ENCODE results near the gene GSTO2. TPM values are rescaled to one million over a fixed set of nuclear protein-coding genes. Genes with fewer than 3 reads are reported as not detected.

Gene GSTO2
- total and polyA plus RNA-seq, 2 of the 13 experiments (the other 11 are each of a cell fraction or from before 2014, with no cell fraction given): 2.1 to 7.9 TPM

GRCh38 chr10:104253106-104253505 is 15.9 kb upstream of the GSTO2 start (continued):
- TF ChIP-seq WIZ (CRISPR knock-in tag; IDR thresholded peaks at IDR 0.05) (no peak), HNRNPH1 (optimal IDR thresholded peaks at IDR 0.05; ENCODE audit: low read depth, low read length) (no peak), NPAS2 (CRISPR knock-in tag; IDR thresholded peaks at IDR 0.05; ENCODE audit: borderline replicate concordance) (no peak), HOXA7 (CRISPR knock-in tag; IDR thresholded peaks at IDR 0.05) (no peak), PAXIP1 (CRISPR knock-in tag; conservative IDR thresholded peaks at IDR 0.05) (peak; percentile 96), HOXA5 (CRISPR knock-in tag; IDR thresholded peaks at IDR 0.05) (no peak), TCF7L2 (IDR thresholded peaks at IDR 0.05; ENCODE audit: low read depth, low read length) (no peak), HCFC1 (IDR thresholded peaks at IDR 0.05; ENCODE audit: low read depth, low read length) (no peak), SMAD9 (CRISPR knock-in tag; IDR thresholded peaks at IDR 0.05) (no peak), ZSCAN30 (CRISPR knock-in tag; IDR thresholded peaks at IDR 0.05) (no peak)
- TF ChIP-seq, protein P1, sequence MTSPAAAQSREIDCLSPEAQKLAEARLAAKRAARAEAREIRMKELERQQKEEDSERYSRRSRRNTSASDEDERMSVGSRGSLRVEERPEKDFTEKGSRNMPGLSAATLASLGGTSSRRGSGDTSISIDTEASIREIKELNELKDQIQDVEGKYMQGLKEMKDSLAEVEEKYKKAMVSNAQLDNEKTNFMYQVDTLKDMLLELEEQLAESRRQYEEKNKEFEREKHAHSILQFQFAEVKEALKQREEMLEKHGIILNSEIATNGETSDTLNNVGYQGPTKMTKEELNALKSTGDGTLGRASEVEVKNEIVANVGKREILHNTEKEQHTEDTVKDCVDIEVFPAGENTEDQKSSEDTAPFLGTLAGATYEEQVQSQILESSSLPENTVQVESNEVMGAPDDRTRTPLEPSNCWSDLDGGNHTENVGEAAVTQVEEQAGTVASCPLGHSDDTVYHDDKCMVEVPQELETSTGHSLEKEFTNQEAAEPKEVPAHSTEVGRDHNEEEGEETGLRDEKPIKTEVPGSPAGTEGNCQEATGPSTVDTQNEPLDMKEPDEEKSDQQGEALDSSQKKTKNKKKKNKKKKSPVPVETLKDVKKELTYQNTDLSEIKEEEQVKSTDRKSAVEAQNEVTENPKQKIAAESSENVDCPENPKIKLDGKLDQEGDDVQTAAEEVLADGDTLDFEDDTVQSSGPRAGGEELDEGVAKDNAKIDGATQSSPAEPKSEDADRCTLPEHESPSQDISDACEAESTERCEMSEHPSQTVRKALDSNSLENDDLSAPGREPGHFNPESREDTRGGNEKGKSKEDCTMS (CRISPR knock-in tag; conservative IDR thresholded peaks at IDR 0.05): no peak
- TF ChIP-seq, protein P2, sequence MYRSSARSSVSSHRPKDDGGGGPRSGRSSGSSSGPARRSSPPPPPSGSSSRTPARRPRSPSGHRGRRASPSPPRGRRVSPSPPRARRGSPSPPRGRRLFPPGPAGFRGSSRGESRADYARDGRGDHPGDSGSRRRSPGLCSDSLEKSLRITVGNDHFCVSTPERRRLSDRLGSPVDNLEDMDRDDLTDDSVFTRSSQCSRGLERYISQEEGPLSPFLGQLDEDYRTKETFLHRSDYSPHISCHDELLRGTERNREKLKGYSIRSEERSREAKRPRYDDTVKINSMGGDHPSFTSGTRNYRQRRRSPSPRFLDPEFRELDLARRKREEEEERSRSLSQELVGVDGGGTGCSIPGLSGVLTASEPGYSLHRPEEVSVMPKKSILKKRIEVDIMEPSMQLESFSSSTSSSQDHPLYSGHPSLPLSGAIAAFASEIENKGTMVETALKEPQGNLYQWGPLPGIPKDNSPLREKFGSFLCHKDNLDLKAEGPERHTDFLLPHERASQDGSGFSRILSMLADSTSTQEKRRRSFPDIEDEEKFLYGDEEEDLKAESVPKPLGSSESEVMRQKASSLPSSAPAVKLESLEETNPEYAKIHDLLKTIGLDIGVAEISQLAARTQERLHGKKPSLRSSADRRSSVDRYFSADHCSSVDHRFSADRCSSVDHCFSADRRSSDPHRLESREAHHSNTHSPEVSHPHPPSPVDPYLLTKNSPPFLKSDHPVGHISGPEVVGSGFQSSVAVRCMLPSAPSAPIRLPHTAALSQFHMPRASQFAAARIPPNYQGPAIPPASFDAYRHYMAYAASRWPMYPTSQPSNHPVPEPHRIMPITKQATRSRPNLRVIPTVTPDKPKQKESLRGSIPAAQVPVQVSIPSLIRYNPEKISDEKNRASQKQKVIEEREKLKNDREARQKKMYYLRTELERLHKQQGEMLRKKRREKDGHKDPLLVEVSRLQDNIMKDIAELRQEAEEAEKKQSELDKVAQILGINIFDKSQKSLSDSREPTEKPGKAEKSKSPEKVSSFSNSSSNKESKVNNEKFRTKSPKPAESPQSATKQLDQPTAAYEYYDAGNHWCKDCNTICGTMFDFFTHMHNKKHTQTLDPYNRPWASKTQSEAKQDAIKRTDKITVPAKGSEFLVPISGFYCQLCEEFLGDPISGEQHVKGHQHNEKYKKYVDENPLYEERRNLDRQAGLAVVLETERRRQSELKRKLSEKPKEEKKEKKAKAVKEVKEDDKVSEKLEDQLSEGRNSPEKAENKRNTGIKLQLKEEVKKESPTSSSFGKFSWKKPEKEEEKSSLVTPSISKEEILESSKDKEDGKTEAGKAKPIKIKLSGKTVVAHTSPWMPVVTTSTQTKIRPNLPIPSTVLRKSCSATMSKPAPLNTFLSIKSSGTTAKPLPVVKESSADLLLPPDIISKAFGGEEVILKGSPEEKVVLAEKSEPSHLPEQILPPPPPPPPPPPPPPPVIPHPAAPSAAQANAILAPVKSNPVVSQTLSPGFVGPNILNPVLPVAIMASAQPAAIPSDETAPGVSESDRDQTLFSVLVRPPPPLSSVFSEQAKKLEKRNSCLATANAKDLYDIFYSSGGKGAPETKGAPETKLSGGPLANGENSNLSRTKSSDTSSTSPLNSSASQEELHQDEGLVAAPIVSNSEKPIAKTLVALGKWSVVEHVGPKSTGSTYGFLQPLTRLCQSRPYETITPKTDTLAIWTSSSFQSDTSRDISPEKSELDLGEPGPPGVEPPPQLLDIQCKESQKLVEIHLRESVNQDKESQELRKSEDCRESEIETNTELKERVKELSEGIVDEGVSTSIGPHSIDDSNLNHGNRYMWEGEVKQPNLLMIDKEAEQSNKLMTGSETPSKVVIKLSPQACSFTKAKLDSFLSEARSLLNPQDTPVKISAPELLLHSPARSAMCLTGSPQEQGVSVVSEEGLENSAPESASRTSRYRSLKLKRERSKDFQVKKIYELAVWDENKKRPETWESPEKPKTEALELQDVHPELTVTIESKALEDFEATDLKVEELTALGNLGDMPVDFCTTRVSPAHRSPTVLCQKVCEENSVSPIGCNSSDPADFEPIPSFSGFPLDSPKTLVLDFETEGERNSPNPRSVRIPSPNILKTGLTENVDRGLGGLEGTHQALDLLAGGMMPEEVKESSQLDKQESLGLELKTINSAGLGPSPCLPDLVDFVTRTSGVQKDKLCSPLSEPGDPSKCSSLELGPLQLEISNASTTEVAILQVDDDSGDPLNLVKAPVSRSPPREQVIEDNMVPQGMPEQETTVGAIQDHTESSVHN (CRISPR knock-in tag; IDR thresholded peaks at IDR 0.05): no peak
- TF ChIP-seq, protein P3, sequence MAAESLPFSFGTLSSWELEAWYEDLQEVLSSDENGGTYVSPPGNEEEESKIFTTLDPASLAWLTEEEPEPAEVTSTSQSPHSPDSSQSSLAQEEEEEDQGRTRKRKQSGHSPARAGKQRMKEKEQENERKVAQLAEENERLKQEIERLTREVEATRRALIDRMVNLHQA (CRISPR knock-in tag; IDR thresholded peaks at IDR 0.05): peak; percentile 58; the same call in 1 of the 2 replicates

Data from HepG2 (cell line).